SK-N-SH treated with all-trans-retinoic acid at 6 μM for 48 hours (cell line): Measurements from ENCODE around the gene PLXNA3.

Source experiments
- CSDC2 ChIP-seq: fragments of 250-450 bp; sonication (Bioruptor Pico); IDR thresholded peaks from 2 replicates; pipeline ENCODE4 v1.5.0; 2020; ENCODE audit warnings: mild to moderate bottlenecking, moderate library complexity
- ISL1 ChIP-seq: fragments of 250-450 bp; sonication (Bioruptor Pico); IDR thresholded peaks from 2 replicates; pipeline ENCODE4 v2.1.2; 2022; ENCODE audit warnings: mild to moderate bottlenecking, moderate library complexity
- PATZ1 ChIP-seq: fragments of 250-450 bp; sonication (Bioruptor Pico); IDR thresholded peaks from 2 replicates; pipeline ENCODE4 v1.8.0; 2020; ENCODE audit warnings: mild to moderate bottlenecking, moderate library complexity, borderline replicate concordance
- RARB ChIP-seq: fragments of 250-450 bp; sonication (Bioruptor Pico); IDR thresholded peaks from 2 replicates; pipeline ENCODE4 v1.8.0; 2021; ENCODE audit warnings: mild to moderate bottlenecking, moderate library complexity
- TCF4 ChIP-seq: fragments of 250-450 bp; sonication (Bioruptor Pico); IDR thresholded peaks from 2 replicates; pipeline ENCODE4 v1.8.0; 2021; ENCODE audit warnings: mild to moderate bottlenecking, moderate library complexity, borderline replicate concordance
- TSHZ2 ChIP-seq: fragments of 250-450 bp; sonication (Bioruptor Pico); IDR thresholded peaks from 2 replicates; pipeline ENCODE4 v1.5.0; 2020; ENCODE audit warnings: mild to moderate bottlenecking, moderate library complexity
- ZFP3 ChIP-seq: fragments of 250-450 bp; sonication (Bioruptor Pico); IDR thresholded peaks from 2 replicates; pipeline ENCODE4 v1.5.0; 2020; ENCODE audit warnings: mild to moderate bottlenecking, moderate library complexity
- ZNF8 ChIP-seq: fragments of 450-650 bp; formaldehyde crosslinking; IDR thresholded peaks from 2 replicates; pipeline ENCODE4 v1.5.0; 2020; ENCODE audit warnings: mild to moderate bottlenecking, moderate library complexity

- no peak for TF ChIP-seq ZNF8 (CRISPR knock-in tag)
- no peak for TF ChIP-seq ZFP3
- TF ChIP-seq TCF4 (CRISPR knock-in tag), result no peak
- TF ChIP-seq RARB (CRISPR knock-in tag), result no peak
- no peak for TF ChIP-seq ISL1 (CRISPR knock-in tag)
- TF ChIP-seq PATZ1 (CRISPR knock-in tag), result no peak
- no peak for TF ChIP-seq CSDC2 (CRISPR knock-in tag)
- no peak for TF ChIP-seq TSHZ2 (CRISPR knock-in tag)
Measured at GRCh38 chrX:154490021-154490413, 31.9 kb downstream of the PLXNA3 start.
